ENCODE measurements around the gene PFDN4. TPM values are rescaled to one million over a fixed set of nuclear protein-coding genes. Genes with fewer than 3 reads are reported as not detected.

PFDN4 gene
- total RNA-seq, 1 experiment from 2014 or later: 27.9 TPM

DNA sequence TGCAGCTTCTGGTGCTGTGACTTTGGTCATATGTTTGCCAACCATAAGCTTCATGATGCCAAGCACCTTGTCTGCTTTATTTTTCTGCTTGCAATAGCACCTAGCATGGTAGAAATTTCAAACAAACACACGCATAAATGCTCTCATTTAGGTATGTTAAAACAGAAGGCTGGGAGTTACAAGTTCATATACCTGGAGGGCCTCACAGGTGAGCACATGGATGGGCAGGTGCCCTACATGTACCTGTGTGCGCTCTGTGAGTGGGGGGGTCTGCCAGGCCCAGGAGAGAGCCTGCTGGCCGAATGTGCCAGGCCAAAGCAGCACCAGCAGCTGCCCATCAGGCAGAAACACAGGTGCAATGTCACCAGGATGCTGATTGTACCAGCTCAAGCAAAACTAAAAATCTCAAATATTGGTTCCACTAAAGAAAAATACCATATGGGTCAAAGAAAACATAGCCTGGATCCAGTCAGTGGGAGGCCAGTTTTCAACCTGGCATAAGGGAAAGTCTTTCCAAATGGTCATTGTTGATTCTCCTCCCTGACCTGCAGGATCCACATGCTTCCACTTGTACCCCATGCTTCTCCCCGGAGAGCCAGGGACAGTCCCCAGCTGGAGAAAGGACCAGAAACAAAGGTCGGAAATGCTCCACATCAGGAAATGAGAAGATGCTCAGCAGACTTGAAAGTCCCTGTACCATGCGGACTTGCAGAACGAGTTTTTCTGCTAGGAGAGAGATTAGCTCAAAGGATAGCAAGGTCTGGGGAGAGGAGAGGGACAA, 7.2 kb upstream of the PFDN4 start:
- DNase-seq (ENCODE audit: low spot score): peak; percentile 82

GRCh38 chr20:54201268-54201846, 6.5 kb upstream of the PFDN4 start:
- DNase-seq (ENCODE audit: low spot score): no peak

GRCh38 chr20:54203281-54203680, 4.6 kb upstream of the PFDN4 start:
- DNase-seq (ENCODE audit: low spot score): no peak

- no peak for DNase-seq (ENCODE audit: low spot score)
These were observed 3.8 kb upstream of the PFDN4 start for GRCh38 chr20:54204063-54204462.

GRCh38 chr20:54204481-54204880, 3.4 kb upstream of the PFDN4 start:
- DNase-seq (ENCODE audit: low spot score): no peak

GRCh38 chr20:54205450-54205849, 2.4 kb upstream of the PFDN4 start:
- no peak for DNase-seq (ENCODE audit: low spot score)

DNA sequence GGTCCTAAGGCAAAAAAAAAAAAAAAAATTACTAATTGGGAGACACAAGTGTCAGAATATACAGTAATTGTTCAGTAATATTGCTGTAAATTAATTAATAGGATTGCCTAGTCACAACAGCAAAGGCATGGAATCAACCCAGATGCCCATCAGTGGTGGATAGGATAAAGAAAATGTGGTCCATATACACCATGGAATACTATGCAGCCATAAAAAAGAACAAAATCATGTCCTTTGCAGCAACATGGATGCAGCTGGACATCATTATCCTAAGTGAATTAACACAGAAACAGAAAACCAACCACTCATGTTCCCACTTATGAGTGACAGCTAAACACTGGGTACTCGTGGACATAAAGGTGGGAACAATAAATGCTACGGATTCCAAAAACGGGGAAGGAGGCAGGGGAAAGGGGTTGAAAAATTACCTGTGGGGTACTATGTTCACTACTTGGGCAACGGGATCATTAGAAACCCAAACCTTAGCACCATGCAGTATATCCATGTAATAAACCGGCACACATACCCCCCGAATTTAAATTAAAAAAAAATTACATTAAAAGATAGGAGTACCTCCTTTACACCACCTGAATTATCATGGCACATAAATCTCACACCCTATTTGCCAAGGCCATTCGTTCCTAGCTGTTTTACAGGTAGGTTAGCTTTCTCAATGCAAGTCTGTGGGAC, 689 bp upstream of the PFDN4 start:
- DNase-seq (ENCODE audit: low spot score): no peak

GRCh38 chr20:54208548-54209176, 775 bp downstream of the PFDN4 start:
- peak; percentile 59 for DNase-seq (ENCODE audit: low spot score)

GRCh38 chr20:54209216-54209813, 1.4 kb downstream of the PFDN4 start:
- DNase-seq (ENCODE audit: low spot score): no peak

- DNase-seq (ENCODE audit: low spot score): no peak
These were observed 4.3 kb downstream of the PFDN4 start for GRCh38 chr20:54212226-54212625.

DNA sequence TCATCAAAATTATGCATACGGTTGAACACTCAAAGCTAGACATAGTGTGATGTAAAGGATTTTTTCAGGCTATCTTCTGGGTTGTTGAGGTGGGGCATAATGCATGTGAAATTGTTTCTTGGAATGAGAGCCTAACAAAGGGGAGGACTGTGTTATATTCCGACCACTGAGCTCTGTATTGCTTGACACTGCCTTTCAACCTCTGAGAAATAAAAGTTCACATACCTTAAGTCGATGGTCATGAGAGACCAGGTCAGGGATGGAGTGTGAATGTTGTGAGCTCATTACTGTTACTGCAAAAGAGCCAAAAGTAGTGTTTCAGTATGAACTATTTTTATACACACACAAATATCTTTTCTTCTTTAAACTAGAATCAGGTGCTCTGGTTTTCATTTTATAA, 5.0 kb downstream of the PFDN4 start:
- no peak for DNase-seq (ENCODE audit: low spot score)

DNA sequence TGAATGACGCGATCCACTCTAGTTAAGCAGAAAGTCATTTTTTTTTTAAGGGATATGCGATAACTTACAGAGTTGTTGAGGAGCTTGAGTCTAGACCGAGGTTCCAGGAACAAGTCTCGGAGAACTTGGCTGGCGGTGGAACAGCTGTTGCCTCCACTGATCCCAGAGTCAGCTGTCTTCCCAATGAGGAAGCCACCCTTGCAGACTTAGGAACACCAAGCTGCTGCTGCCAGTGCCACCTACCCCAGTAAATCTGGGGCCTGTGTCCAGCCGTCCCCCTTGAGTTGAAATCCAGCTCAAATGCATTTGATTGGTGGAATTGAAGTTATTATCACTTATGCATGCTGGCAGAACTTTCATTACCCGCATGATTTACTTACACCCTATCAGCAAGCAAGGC, 6.7 kb downstream of the PFDN4 start:
- no peak for DNase-seq (ENCODE audit: low spot score)

DNA sequence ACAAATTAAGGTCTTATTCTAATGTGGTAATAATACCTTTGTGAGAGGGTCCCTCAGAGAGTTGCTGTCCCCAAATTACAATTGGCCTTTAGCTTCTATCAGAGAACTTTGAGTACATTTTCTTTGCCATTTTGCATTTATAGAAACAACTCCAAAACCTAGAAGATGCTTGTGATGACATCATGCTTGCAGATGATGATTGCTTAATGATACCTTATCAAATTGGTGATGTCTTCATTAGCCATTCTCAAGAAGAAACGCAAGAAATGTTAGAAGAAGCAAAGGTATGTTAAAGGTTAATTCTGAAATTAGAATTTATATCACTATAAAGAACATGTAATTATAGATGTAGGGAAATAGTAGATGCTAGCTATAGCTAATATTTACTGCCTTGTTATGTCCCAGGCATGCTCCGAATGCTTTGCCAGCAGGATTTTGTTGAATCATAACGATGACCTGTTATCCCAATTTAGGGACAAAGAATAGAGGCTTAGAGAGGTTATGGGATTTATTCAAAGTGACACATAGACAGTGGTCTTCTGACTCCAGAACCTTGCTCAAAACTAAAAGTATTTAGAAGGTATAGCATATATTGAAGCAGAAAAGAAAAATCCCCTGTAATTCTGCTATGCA, 7.4 kb downstream of the PFDN4 start:
- no peak for DNase-seq (ENCODE audit: low spot score)

GRCh38 chr20:54217762-54218161, 9.9 kb downstream of the PFDN4 start:
- no peak for DNase-seq (ENCODE audit: low spot score)

DNA sequence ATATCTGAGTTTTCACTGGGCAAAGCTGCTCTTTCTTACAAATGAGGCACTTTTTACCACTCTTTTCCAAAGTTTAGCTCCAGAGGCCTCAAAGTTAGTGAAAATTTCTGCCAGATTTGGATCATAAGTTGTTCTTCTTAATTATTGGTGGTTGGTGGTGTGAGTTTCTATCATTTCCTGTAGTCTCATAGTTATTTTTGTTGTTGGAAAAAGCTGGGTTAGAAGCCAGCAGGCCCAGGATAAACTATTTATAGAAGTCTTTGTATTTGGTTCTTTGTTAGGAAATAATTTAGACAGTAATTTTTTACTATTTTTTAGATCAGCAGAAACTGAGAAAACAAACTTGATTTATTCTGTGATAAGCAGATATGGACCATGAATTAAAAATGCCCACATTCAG, 10.6 kb downstream of the PFDN4 start:
- DNase-seq (ENCODE audit: low spot score): no peak

DNA sequence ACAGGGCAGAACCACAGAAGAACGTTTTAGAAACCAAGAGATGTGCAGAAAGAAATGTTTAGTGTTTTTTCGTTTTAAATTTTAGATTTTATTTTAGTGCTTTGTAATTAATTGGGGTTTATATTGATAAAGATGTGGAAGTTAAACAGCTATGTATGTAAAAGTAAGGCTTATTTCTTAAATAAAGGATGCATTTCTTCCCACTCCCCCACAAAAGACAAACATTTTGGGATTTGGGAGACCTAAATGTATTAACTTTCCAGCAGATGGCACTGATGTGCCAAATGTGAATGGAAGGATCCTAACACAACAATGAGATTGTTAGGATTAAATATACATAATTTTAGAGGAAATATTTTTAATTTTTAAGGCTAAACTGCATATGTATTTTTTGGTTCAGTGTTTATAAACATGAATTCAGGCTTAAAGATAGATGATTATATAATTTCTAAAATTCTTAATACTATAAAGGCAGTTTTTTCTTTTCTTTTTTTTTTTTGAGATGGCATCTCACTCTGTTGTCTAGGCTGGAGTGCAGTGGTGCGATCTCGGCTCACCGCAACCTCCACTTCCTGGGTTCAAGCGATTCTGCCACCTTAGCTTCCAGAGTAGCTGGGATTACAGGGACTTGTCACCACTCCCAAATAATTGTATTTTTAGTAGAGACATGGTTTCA, 12.0 kb downstream of the PFDN4 start:
- peak; percentile 82 for DNase-seq (ENCODE audit: low spot score)

GRCh38 chr20:54220722-54221121, 12.8 kb downstream of the PFDN4 start:
- no peak for DNase-seq (ENCODE audit: low spot score)

DNA sequence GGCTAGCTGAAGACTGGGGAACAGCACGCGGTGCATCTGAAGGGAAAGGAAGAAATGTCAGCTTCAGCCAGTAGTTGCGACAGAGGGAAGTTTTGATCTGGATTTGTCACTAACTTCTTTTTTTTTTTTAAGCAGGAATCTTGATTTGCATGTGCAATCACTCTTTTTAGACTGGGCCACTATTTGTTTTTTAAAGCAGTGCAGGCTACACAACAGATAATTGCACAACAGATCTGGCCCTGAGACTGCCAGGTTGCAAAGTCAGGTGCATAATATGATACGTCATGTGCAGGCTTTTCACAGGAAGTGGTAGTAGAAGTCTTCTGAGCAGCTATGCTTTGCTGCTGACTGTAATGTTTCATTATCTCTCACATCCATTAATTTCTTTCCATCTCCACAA, 13.5 kb downstream of the PFDN4 start:
- DNase-seq (ENCODE audit: low spot score): no peak

GRCh38 chr20:54221996-54222890, 14.4 kb downstream of the PFDN4 start:
- DNase-seq (ENCODE audit: low spot score): no peak

DNA sequence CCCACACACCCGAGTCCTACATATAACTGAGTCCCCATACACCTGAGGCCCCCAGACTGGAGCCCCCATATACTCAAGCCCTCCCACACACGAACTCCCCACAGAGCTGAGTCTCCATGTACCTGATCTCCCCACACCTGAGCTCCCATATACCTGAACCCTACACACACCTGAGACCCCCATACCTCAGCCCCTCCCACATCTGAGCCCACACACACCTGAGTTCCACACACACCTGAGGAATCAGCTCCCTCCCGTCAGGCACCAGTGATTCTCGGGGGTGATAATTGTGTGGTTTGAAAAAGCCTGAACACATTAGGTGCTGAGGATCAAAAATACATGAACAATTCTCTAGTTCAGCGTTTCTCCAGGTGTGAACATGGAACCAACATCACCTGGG, 15.4 kb downstream of the PFDN4 start:
- DNase-seq (ENCODE audit: low spot score): no peak

All from HT-29 (cell line).